Occipital lobe (tissue), 2 donors: ENCODE data around the gene SNORC. TPM values are rescaled to one million over a fixed set of nuclear protein-coding genes. Genes with fewer than 3 reads are reported as not detected.
A peak's percentile ranks its signal among the peaks of the same experiment; 100 is the strongest.

Source experiments
- DNase-seq: peaks from one replicate; lab custom pipeline; 2025; lab: John Stamatoyannopoulos, UW
- total RNA-seq: library from RNA; depleted of rRNA; stranded (reverse); fragments of >200 nt; gene quantifications from one replicate; pipeline ENCODE4 v1.2.3, GENCODE V29; 2014

Gene SNORC
- total RNA-seq, 1 donor from 2014 or later = 1.6 TPM

DNA sequence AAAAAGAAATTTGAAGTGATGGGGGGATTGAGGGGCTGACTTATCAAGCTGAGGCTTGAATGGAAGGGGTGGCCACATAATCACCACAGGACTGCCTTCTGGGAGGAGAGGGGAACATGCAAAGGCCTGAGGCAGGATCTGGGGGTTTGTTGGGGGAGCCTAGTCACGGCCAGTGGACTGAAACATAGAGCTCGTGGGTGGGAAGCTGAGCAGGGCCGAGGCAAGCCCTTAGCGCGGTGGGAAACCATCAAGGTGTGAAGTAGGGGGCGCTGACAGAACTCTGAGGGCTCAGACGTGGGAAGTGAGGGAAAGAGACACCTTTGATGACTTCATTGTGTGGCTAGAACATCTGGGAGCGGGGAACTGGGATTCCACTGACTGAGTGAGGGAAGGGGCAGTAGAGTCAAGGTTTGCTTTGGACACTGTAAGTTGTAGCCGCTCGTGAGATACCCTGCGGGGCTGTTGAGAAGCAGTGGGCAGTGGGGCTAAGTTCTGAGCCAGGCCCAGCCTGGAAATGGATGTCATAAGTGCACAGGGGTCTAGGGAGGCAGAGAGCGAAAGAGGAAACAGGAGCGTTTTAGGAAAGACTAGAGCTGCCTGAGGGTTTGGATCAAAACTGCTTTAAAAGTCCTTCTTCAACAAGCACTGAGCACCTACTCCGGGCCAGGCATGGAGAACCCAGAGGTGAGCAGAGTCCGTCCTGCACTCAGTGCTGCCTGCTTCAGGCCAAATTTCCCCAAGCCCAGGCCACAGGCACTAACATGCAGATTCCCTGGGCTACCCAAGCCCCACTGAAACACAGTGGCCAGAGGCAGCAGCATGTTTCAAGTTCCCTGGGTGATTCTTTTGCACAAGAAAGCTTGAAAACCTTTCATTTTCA lies 686 bp upstream of the SNORC start:
- DNase-seq = no peak

DNA sequence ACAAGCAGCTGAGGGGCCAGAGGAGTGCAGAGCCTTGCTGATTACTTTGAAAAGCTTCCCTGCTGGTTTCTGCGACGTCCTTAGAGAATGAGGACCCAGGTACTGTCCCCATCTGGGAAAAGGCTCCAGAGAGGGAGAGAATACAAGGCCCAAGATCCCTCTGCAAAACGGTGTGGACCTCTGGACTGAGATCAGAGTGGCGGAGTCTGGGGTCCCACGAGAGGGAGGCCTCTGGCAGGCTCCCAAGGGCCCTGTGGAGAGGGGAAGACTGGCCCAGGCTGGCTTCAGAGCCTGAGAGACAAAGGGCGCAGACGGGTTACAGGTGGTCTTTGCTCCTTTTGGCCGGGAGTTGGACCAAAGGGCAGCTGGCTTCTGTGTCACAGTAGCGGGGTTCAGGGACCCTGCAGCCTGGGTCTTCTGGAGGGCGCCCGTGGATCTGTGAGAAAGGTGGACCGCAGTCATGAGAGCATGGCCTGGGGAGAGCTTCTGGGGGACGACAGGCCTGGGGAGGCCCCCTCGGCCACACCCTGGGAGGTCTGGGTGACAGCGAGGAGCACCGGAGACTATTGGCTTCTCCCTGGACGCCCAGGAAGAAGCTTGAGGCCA lies 805 bp downstream of the SNORC start:
- DNase-seq = no peak

DNA sequence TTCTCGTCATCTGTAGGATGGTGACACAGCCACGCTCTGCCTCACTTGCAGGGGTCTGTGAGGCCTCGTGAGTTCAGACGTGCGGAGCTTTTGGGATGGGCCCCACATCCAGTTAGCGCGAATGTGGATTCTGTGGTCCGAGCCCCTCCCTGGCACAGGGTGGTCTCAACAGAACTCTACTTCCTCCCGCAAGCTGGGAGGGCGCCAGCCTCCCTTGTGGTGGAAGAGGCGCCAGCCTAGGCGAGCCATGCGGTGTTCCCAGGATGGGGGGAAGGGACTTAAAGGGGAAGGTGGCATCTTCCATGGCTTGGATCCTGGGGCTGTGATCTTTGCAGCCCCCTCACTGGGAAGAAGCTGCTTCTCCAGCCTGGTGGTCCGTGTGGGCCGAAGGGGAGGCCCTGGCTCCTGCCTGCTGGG lies 1.4 kb downstream of the SNORC start:
- no peak for DNase-seq

DNA sequence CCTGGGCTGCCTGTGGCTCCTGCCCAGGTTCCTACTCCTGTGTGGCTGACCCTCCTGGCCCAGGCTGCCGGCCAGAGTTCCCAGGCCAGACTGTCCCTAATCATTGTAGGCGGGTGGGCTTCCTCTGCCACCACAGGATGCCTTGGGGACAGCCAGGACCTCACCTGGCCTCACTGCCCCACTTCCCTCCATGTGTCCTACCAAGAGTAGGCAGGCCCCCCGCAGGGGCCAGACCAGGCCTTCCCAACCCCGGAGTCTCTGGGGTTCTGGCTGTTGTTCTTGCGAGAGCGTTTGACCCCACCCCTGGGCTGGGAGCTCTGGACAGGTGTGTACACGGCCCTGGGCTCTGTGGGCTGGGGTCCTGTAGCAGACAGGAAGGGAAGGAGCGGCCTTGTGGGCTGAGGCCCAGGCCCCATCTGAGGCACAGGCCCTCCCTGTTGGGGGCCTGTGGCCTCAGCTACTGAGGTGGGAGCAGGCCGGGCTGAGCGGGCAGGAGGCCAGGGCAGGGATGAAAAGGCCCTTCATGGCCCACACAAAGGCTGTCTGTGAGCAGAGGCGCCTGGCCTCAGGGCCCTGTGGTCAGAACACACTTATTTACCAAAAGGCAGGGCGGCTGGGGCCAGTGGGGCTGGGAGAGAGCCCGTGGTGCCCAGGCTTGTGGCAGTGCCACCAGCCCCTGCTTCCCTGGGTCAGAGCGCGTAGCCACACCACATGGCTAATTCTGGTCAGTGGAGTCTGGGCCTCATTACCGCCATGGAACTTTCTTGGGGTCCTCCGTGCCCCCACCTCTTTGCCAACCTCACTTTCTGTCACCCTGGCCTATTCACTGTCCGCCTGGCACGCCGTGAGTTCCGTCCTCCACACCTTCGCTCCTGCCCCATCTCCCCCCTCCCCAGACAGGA lies 2.0 kb downstream of the SNORC start:
- DNase-seq = peak; percentile 78

DNA sequence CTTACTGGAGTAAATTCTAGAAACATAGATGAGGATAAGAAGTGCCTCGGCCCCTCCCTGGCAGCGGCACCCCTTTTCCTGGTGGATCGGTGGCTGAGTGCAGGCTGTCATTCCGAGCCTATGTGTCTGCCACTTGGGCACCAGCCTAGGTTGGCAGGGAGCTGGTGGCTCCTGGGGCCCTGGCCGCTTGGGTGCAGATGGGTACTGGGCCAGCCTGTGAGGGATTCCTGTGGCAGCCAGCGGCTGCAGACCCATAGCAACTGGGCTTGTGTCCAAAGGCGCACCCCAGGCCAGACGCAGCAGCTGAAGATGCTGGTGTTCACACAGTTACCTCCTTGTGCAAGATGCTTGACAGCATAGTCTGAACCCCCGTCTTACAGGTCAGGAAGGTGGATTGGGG lies 2.8 kb downstream of the SNORC start:
- no peak for DNase-seq

DNA sequence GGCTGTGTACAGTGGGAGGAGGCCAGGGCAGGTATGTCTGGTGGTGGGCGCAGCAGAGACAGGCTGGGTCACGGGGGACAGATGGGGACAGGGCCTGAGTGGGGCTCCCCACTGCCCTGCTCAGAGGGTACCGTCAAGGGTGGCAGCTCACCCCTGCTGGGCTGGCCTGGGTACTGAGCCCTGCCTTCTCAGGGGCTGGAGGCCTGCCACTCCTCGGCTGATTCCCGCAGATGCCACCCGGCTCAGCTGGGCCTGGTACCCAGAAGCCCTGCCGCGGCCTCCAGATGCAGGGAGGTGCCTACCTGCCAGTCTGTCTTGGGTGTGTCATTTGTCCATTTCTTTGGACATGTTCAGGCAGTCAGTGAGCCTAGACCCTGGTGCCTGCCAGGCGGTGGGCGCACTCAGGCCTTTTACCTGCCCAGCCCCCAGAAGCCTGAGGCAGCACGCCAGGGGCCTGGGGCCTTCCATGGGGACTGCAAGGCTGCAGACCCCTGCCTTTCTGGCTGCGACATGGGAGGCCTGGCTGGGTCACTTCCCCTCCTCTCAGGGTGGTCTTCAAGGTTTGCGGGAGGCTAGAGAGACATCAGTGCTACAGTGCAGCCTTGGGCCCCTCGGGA lies 3.3 kb downstream of the SNORC start:
- DNase-seq = no peak

DNA sequence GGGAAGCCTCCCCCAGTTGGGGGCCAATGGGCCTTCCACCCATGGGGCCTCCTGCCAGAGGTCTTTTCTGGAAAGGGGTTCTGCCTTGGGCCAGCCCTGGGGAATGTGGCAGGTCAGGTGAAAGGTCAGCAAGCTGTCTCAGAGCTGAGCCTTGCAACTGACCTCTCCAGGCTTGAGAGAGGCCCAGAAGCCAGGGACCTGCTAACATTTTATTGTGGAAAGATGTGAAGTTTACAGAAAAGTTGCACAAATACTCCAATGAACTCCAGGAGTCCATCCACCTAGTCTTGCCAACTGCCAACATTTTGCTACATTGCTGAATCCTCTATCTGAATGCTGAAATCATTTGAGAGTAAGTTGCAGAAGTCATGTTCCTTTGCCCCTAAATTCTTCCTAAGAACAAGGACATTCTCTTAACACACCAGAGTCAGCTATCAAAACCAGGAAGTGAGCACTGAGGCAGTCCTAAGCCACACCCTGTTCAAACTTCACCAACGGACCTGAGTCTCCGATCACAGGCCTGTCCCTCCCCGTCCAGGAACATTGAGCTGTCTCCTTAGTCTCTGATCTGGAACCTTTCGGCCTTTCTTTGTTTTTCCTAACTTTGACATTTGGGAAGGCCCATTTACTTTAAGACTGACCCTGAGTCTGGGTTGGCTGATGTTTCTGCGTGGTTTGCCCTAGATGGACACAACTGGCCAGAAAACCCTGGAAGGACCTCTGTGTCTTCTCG lies 4.0 kb downstream of the SNORC start:
- DNase-seq = no peak

DNA sequence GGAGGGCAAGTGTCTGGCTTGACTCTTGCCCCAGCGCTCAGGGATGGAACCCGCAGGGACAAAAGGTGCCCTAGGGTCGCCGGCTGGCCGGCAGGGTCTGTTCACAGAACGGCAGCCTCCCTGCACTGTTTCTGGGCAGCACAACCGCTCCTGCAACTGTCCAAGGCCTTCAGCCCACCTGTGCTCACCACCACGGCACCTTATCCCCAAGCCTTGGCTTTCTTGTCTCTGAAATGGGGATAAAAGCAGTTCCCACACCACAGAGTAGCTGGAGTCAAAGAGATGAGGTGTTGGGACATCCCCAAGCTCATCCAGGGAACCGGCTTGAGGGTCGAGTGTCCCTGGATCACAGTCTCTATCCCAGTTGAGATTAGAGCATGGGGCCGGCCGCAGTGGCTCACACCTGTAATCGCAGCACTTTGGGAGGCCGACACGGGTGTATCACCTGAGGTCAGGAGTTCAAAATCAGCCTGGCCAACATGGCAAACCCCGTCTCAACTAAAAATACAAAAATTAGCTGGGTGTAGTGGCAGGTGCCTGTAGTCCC lies 4.7 kb downstream of the SNORC start:
- no peak for DNase-seq

DNA sequence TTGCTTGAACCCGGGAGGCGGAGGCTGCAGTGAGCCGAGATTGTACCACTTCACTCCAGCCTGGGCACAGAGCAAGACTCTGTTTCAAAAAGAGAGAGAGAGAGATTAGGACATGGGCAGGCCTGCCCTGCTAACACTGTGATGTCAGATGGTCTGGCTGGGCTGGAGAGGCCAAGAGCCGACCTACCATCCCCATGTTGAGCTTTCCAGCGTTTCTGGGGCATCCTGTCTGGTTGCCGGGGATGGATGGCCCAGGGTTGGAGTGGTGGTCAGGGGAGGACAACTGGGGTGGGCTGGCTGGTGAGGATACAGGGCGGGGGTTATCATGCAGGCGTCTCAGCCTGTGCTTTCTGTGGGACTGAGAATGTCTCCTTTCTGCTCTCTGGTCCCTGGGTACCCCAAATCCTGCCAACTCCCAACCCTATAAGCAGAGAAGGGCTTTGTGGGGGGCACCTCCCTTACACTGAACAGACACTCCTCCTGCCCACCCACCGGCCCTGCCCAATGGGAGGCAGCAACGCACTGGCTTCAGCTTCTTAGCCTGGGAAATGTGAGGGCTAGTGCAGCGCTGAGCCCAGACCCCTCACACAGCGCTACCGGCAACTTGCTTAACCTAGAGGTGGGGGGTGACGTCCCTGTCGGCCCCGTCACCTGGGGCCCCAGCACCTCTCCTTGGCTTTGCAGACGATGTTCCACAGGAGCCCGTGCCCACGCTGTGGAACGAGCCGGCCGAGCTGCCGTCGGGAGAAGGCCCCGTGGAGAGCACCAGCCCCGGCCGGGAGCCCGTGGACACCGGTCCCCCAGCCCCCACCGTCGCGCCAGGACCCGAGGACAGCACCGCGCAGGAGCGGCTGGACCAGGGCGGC lies 5.4 kb downstream of the SNORC start:
- no peak for DNase-seq

DNA sequence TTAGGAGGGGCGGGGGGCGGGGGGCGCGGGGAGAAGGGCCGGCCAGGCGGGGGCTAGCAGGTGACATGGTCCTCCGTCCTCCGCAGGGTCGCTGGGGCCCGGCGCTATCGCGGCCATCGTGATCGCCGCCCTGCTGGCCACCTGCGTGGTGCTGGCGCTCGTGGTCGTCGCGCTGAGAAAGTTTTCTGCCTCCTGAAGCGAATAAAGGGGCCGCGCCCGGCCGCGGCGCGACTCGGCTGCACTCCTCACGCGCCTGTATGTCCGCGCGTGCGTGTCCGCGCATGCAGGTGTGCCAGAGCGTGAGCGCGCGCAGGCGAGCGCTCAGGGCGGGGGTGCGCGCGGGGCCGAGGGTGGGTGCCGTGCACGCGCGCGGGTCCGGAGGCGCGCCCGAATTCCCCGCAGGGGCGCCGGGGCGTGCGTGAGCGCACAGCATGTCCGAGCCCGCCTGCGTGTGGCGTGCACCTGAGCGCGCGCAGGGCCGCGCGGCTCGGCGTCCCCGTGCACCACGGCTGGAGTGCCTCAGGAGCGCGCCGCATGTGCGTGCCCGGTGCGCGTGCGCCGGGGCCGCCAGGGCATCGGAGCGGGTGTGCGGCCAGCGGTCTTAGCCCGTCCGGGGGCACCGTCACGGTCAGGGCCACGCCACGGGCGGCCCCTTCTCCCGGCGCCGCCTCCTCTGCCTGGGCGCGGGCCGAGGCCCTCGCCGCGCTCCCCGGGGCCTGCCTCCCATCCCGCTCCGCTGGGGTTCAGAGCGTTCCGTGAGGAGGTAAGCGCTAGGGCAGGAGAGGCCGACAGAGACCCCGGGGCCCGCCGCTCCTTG lies 6.3 kb downstream of the SNORC start:
- peak; percentile 38 for DNase-seq

DNA sequence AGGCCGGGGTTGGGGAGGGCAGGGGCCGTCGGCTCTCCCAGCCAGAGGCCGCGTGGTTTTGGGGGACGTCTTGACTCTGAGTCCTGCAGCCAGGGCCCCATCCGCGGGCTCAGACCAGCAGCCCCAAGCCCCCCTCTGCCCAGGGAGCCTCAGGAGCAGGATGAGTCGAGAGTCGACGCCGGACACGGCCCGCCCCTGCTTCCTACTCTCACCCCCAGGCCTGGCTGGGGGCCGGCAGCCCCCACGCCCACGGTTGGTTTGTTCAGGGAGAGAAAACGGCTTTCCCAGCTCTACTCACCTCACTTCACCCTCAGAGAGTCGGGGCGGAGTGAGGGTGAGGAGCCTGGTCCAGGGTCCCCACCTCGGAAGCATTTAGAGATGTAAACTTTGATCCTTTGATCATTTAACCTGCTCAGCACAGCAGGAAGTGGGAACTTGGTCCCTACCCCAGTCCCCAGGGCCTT lies 6.9 kb downstream of the SNORC start:
- no peak for DNase-seq

DNA sequence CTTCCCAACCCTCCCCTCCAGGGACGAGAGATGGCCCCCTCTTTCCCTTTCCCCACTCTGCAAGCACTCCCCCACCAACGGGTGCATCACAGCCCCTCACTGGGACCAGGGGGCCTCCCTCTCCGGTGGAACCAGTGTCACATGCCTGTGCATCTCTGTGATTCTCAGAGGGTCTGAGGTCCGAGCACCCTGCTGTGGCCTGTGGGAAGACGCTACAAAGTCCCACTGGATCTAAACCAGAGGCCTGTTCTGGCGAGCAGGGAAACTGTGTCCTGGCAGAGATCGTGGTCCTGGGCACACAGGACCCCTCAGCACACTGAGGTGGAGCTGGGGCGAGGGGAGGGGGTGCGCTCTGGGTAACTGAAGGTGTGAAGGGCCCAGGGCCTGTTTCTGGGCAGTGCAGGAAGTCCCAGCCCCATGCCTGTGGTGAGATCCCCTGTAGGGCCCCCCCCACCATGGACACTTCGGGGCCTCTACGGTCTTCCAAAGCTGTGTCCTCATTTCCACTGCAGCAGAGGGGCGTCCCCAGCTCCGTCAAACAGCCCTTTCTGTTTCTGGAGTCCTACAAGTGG lies 8.0 kb downstream of the SNORC start:
- no peak for DNase-seq

DNA sequence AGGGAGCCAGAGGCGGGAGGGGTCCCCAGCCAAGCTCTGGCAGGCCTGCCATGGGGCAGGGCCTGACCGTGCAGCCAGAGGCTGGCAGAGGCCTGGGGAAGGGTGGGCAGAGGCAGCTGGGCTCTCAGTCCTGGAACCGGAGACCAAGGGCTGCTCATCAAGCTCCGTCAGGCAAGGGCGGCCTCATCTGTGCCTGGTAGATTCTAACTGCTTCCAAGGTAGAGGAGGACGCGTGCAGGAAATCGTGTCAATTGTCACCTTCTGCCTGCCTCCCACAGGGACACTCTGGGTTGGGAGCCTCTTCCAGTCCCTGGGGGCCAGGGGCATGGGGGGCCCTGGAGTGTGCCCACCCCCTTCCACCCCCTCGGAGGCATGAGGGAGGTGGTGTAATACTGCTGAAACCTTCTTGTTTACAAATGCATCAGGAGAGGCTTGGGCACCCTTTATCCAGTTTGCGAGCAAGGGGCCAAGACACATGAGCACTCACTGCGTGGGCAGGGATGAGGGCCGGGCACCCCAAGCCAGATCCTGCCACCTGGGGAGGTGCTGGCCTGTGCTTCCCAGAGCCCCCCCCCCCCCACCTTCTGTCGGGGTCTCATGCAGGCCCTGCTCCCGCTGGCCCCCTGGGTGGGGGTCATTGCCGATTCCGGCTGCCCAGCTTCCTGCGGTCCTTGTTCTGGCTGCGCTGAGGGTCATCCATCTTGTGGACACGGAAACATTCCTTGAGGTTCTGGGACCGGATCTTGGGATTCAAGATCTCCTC lies 9.0 kb downstream of the SNORC start:
- DNase-seq = no peak

DNA sequence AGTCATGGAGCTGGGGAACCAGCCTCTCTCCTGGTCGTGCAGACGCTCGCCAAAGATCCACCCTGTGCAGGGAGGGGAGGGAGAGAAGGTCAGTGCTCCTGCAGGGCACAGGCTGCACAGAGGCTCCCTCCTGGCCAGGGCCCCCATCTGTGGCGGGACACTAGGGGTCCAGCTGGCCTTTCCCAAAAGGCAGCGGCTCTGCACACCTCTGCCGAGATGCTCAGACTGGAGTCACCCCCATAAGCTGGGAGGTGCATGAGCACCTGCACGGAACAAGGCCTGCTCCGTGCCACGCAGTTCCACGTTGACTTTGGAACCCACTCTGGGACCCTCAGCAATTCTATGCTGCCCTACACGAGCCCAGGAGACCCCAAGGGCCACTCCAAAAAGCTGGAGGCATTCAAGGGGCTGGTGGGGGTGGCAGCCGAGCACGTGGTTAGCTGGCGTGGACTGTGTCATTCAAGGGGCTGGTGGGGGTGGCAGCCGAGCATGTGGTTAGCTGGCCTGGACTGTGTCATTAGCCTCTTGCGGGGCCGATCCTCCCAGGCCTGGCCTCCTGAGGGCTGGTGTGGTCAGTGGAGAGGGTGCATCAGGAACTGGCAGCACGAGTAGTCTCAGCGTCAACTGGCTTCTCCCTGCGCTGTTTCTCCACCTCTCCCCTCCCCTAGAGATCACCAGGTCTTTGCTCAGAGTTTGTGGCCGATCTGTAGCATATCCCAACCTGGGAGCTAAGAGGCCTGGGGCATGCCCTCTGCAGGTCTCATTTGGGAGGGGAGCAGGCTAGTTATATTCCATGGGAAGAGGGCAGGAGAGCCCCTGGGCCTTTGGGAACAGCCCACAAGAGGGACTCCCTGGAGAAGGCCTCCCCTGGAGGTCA lies 9.8 kb downstream of the SNORC start:
- no peak for DNase-seq

DNA sequence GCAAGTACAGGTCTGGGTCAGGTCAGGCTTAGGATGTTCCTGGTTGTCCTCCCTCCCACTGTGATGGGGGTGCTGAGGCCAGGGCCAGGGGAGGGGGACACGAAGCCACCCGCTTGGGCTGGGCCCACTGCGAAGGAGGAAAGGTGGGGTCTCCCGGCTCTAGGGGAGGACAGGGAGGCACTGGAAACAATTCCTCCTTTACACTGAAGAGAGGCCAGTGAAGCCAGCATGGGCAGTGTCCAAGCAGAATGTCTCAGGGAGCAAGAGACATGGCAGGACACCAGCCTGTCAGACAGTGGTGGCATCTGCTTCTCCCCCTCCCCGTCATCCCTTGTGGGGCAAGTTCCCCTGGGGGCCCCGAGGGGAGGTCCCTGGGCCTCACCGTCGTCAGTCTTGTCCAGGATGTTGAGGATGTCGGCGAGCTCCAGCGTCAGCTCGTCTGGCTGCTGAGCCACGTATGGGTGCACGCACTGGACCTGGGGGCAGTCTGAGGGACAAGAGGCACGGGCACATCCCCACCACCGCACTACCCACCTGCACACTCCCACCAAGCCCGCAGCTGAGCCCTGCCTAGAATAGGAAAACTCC lies 10.8 kb downstream of the SNORC start:
- no peak for DNase-seq

DNA sequence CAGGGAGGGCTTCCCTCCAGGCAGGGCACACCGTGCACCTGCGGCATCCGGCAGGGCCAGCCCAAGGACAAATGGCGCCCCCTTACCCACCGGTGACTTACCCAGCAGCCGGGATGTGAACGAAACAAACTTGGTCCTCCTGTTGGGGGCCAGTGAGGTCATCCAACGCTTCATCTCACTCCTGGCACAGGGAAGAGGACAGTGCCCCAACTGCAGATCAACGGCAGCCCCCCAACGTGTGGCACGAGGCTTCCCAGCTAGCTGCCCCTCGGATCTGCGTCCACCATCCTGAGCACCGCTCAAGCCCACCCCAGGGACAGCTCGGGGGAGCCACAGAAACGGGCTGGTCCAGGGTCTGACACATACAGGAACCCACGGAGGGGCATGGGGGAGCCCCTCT lies 12.0 kb downstream of the SNORC start:
- DNase-seq = no peak
